Fibroblast of the conjunctiva (primary cell): ENCODE data around the gene DHX58.
"Not testable (repeated sequence)": the region's sequence is repeated elsewhere in the genome, so short reads cannot be mapped to it uniquely, and the experiment has no call there.

Source experiments
- DNase-seq: peaks from one replicate; pipeline ENCODE4 v3.0.0-alpha.2; 2010; ENCODE audit warnings: low read depth

DHX58 gene

GRCh38 chr17:42112552-42113176 lies at the start of gene DHX58:
DHX58 (minus strand) TSS chr17:42112714; CDS start chr17:42111892, 822 bp downstream.
- DNase-seq = peak; percentile 78

GRCh38 chr17:42160531-42160910 lies 48.0 kb upstream of the DHX58 start:
- DNase-seq = no peak

- DNase-seq = no peak
Measured at GRCh38 chr17:42159796-42160530, 47.4 kb upstream of the DHX58 start.

- no peak for DNase-seq
Measured at GRCh38 chr17:42155614-42156045, 43.1 kb upstream of the DHX58 start.

- no peak for DNase-seq
Measured at GRCh38 chr17:42153919-42154742, 41.6 kb upstream of the DHX58 start.

GRCh38 chr17:42146911-42147607 lies 34.5 kb upstream of the DHX58 start:
- no peak for DNase-seq

- not testable (repeated sequence) for DNase-seq
Measured at GRCh38 chr17:42143138-42143537, 30.6 kb upstream of the DHX58 start.

- DNase-seq = no peak
Measured at GRCh38 chr17:42142371-42142896, 29.9 kb upstream of the DHX58 start.

GRCh38 chr17:42141382-42141781 lies 28.9 kb upstream of the DHX58 start:
- no peak for DNase-seq

- not testable (repeated sequence) for DNase-seq
Measured at GRCh38 chr17:42140690-42141089, 28.2 kb upstream of the DHX58 start.

GRCh38 chr17:42138749-42139492 lies 26.4 kb upstream of the DHX58 start:
- DNase-seq = no peak

- no peak for DNase-seq
Measured at GRCh38 chr17:42136654-42137051, 24.1 kb upstream of the DHX58 start.

GRCh38 chr17:42135664-42136653 lies 23.4 kb upstream of the DHX58 start:
- no peak for DNase-seq

- DNase-seq = no peak
Measured at GRCh38 chr17:42135151-42135550, 22.6 kb upstream of the DHX58 start.

GRCh38 chr17:42133461-42134041 lies 21.0 kb upstream of the DHX58 start:
- DNase-seq = no peak

- no peak for DNase-seq
Measured at GRCh38 chr17:42132941-42133340, 20.4 kb upstream of the DHX58 start.

- no peak for DNase-seq
Measured at GRCh38 chr17:42131981-42132432, 19.5 kb upstream of the DHX58 start.

- no peak for DNase-seq
Measured at GRCh38 chr17:42131232-42131631, 18.7 kb upstream of the DHX58 start.

- DNase-seq = no peak
Measured at GRCh38 chr17:42130310-42130936, 17.9 kb upstream of the DHX58 start.
